Heart right ventricle (tissue), 16 donors: Measurements from ENCODE around the gene SUPT4H1. TPM values are rescaled to one million over a fixed set of nuclear protein-coding genes. Genes with fewer than 3 reads are reported as not detected.
"Not testable (repeated sequence)": the region's sequence is repeated elsewhere in the genome, so short reads cannot be mapped to it uniquely, and the experiment has no call there.

ENCODE experiments used
- ATAC-seq, 8 donors: fragments of 200-7000 bp; cut with Tn5 transposase; one replicate each; pipeline ENCODE4 v1.9.1; 2020; ENCODE audit warnings: mild to moderate bottlenecking in 8 of 8, moderate library complexity in 8 of 8, moderate number of reproducible peaks in 1 of 8
- DNase-seq, 2 donors: peaks; one replicate each; pipeline ENCODE4 v3.0.0-alpha.2; 2020
- H3K27ac ChIP-seq, 10 donors: fragments of 200-600 bp; sonication (generic) in 2 of 10; one replicate each; pipeline versions ENCODE4 v1.5.0 to v1.8.0; 2020 to 2022; ENCODE audit warnings: mild to moderate bottlenecking in 3 of 10
- H3K27me3 ChIP-seq, 7 donors: fragments of 200-600 bp; one replicate each; pipeline ENCODE4 v1.8.0; 2021 to 2022; ENCODE audit warnings: mild to moderate bottlenecking in 2 of 7
- H3K36me3 ChIP-seq, 9 donors: fragments of 200-600 bp; sonication (generic) in 1 of 9; one replicate each; pipeline versions ENCODE4 v1.5.0 to v1.8.0; 2020 to 2022; ENCODE audit warnings: mild to moderate bottlenecking in 2 of 9
- H3K4me1 ChIP-seq, 9 donors: fragments of 200-600 bp; sonication (generic) in 1 of 9; one replicate each; pipeline versions ENCODE4 v1.5.0 to v1.8.0; 2020 to 2022; ENCODE audit warnings: mild to moderate bottlenecking in 4 of 9
- H3K4me3 ChIP-seq, 10 donors: fragments of 200-600 bp; sonication (generic) in 2 of 10; one replicate each; pipeline versions ENCODE4 v1.5.0 to v1.8.0; 2020 to 2022; ENCODE audit warnings: mild to moderate bottlenecking in 7 of 10, moderate library complexity in 2 of 10
- H3K9me3 ChIP-seq, 11 donors: fragments of 200-600 bp in 10 of 11; sonication (generic) in 2 of 11; one replicate each; pipeline versions ENCODE4 v1.5.0 to v1.8.0; 2013 to 2022; ENCODE audit warnings: mild to moderate bottlenecking in 2 of 11, control low read depth in 1 of 11, moderate library complexity in 1 of 11
- CTCF ChIP-seq, 9 donors: fragments of 200-600 bp; sonication (generic) in 2 of 9; IDR thresholded peaks; one replicate each; pipeline versions ENCODE4 v1.5.0 to v1.8.0; 2021 to 2022; ENCODE audit warnings: antibody characterized with exemption in 9 of 9, mild to moderate bottlenecking in 5 of 9, moderate library complexity in 1 of 9
- WGBS, 2 donors: extraction: QIAGEN DNeasy Blood & Tissue Kit; methylation state at CpG; one replicate each; pipeline ENCODE4 v1.1.7; 2013; ENCODE audit warnings: inconsistent platforms in 1 of 2; 5-methylcytosine and 5-hydroxymethylcytosine counted together
- intact Hi-C, 10 donors: fragments of 100-400 bp; cut with DNase I; formaldehyde crosslinking; loops; one replicate each; pipeline versions ENCODE4 v1.11.1 to v1.14.2; 2022
- polyA plus RNA-seq, 2 donors: library from polyadenylated mRNA; stranded (reverse); fragments of 200-250 nt; gene quantifications; one replicate each; pipeline ENCODE4 v1.2.3, GENCODE V29; 2013
- total RNA-seq, 10 donors: library from RNA; stranded (reverse); fragmentation: NEBNext Ultra II Directional in 3 of 10; extraction: Animal tissue kit (Norgen Biotek cat#: 25700) in 3 of 10; gene quantifications; one replicate each; pipeline versions ENCODE4 v1.2.1 to v1.2.4, GENCODE V29; 2021 to 2023
- donor health status: Arrhythmogenic right ventricular cardiomyopathy.
- donor health status: ischemic (EF 13 %, LVEDD 7.1; RV severe dilation, severe dysfunction).
- donor health status: healthy with polysubstance abuse.
- donor health status: DM: no; HTN: yes; CAD: no.
- donor health status: DM: no; HTN: no; CAD: no.
- donor health status: ischemic (EF 25% LVEDD 6.9; RV normal size, moderate dysfunction).
- donor health status: ischemic (EF 25% LVEDD 5.7; RV mildly dilated, moderate dysfunction).
- donor health status: healthy.
- donor health status: DM: yes; HTN: yes; CAD: no.
- donor health status: Ischemic cardiomyopathy.
- donor health status: ischemic (EF 35%, LVEDD 5.7; RV mildly dilated, moderate dysfunction).
- donor health status: nonischemic (EF 11% LVEDD 7.7; RV severe dilation, severe dysfunction).
- donor health status: DM: yes; HTN: yes; CAD: no.
- donor health status: PGD.
- donor health status: ischemic (EF 29% LVEDD 5.4; RV normal size, mild dysfunction).
- donor health status: nonischemic (EF 23%, LVEDD 6.1; RV moderate dilation, normal function).

The SUPT4H1 gene
- total and polyA plus RNA-seq, 12 donors, result 38.0 to 95.0 (median 59.8) TPM

- no peak for TF ChIP-seq CTCF (IDR thresholded peaks at IDR 0.05)
- DNase-seq (no peak), ATAC-seq (no peak)
- Histone ChIP-seq H3K36me3 (no peaks in the 10 kb centered on the region), H3K9me3 (no peaks in the 10 kb centered on the region), H3K4me1 (no peaks in the 10 kb centered on the region), H3K27ac (no peak overlapping the region), H3K4me3 (no peak overlapping the region), H3K27me3 (peaks cover 0 to 66% (median 4%) of the 10 kb centered on the region in 7 donors)
- intact Hi-C loops, result no loop called here
- 43 to 51% methylated on average over 3 of the region's 3 CpGs for WGBS, 2 donors
Measured at GRCh38 chr17:58398574-58399266, 46.7 kb upstream of the SUPT4H1 start.

DNA sequence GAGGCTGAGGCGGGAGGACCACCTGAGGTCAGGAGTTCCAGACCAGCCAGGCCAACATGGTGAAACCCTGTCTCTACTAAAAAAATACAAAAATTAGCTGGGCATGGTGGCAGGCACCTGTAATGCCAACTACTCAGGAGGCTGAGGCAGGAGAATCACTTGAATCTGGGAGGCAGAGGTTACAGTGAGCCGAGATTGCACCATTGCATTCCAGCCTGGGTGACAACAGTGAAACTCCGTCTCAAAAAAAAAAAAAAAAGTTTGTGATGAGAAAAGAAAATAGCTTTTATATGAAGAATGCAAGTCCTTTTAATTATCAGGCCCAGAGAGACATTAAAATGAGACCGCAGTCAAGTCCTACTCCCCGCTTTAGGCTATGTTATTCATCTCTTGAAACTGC, 45.4 kb upstream of the SUPT4H1 start:
- WGBS, 2 donors, result 87 to 88% methylated on average over 5 of the region's 5 CpGs
- H3K36me3 ChIP-seq, intact Hi-C loops, H3K27ac ChIP-seq, DNase-seq, ATAC-seq, H3K4me1 ChIP-seq, H3K9me3 ChIP-seq, H3K4me3 ChIP-seq: not testable (repeated sequence)
- peaks cover 0 to 71% (median 4%) of the 10 kb centered on the region in 7 donors for H3K27me3 ChIP-seq

GRCh38 chr17:58396173-58396572, 44.2 kb upstream of the SUPT4H1 start:
- DNase-seq (no peak), ATAC-seq (no peak)
- Histone ChIP-seq H3K9me3 (no peaks in the 10 kb centered on the region), H3K27ac (no peak overlapping the region), H3K27me3 (peaks cover 0 to 75% (median 4%) of the 10 kb centered on the region in 7 donors), H3K4me3 (no peak overlapping the region), H3K4me1 (peaks cover 0 to 3% (median 0%) of the 10 kb centered on the region in 9 donors), H3K36me3 (no peaks in the 10 kb centered on the region)
- WGBS, 2 donors, result 46 to 53% methylated on average over 4 of the region's 4 CpGs
- intact Hi-C loops, result no loop called here
- no peak for TF ChIP-seq CTCF (IDR thresholded peaks at IDR 0.05)

DNA sequence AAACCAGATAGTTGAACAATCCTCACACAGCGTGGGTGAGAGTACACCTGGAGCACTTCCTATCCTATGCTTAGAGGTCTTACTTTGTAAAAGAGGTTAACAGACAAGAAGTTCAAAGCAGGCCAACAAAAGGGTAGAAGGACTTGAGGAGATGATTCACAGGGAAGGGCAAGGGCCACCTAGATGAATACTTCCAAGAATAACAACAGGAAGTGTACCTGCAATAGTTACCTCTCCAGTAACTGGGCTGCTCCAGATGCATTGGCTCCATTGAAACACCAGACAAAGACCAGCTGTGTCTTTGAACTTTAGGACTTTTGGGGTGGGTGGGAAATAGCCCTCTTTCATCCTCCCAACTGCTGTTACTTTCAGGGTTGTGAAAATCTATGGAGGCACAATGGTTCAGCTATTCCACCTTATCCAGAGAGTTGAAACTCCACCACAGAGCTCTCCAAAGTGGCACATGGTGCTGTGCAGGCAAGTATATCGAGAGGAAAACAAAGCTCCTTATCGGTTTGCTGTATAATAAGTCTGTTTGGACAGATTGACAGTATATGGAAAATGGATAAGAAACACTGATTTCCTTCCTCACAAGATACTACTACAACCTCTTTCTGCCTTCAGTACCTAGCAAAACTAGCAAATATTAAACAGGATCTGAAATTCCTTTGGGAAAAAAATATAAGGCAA, 42.7 kb upstream of the SUPT4H1 start:
- 67 to 70% methylated on average over 3 of the region's 3 CpGs for WGBS, 2 donors
- no peak for TF ChIP-seq CTCF (IDR thresholded peaks at IDR 0.05)
- intact Hi-C loops, result no loop called here
- DNase-seq (no peak), ATAC-seq (no peak)
- no peak overlapping the region for H3K4me3 ChIP-seq
- H3K27me3 ChIP-seq, result peaks cover 0 to 74% (median 4%) of the 10 kb centered on the region in 7 donors
- no peaks in the 10 kb centered on the region for H3K9me3 ChIP-seq
- H3K27ac ChIP-seq, result no peak overlapping the region
- H3K36me3 ChIP-seq, result no peaks in the 10 kb centered on the region
- peaks cover 0 to 3% (median 0%) of the 10 kb centered on the region in 9 donors for H3K4me1 ChIP-seq
